Gastrocnemius medialis (tissue), 4 donors: Measurements from ENCODE around the gene VAV2.

Source experiments
- CTCF ChIP-seq, 5 experiments: fragments of 450-650 bp in 3 of 5; fragments of 200-600 bp in 2 of 5; sonication (generic) in 2 of 5; IDR thresholded peaks in 4 of 5; conservative IDR thresholded peaks in 1 of 5; 1 replicate in 4 of 5; 2 replicates in 1 of 5; pipeline ENCODE4 v1.5.1; 2016 to 2019; ENCODE audit warnings: antibody characterized with exemption in 5 of 5, mild to moderate bottlenecking in 3 of 5, moderate library complexity in 3 of 5
- POLR2A ChIP-seq, 2 donors: fragments of 450-650 bp; IDR thresholded peaks; one replicate each; pipeline ENCODE4 v1.6.1; 2017; ENCODE audit warnings: antibody characterized with exemption in 2 of 2, mild to moderate bottlenecking in 2 of 2, moderate library complexity in 2 of 2

GRCh38 chr9:134030821-134031470 lies 38.8 kb upstream of the VAV2 start:
- no peak for TF ChIP-seq POLR2A (IDR thresholded peaks at IDR 0.05)
- no peak for TF ChIP-seq CTCF (IDR thresholded peaks at IDR 0.05 in 4 of 5, conservative IDR thresholded peaks at IDR 0.05 in 1 of 5)
